Prostate gland (tissue), 2 donors: ENCODE measurements around the gene HMCES.

Source experiments
- CTCF ChIP-seq, 4 experiments: fragments of 200-600 bp in 2 of 4; fragments of 450-650 bp in 2 of 4; sonication (generic) in 2 of 4; IDR thresholded peaks; 1 replicate in 3 of 4; 2 replicates in 1 of 4; pipeline ENCODE4 v1.5.1; 2016 to 2019; ENCODE audit warnings: antibody characterized with exemption in 4 of 4, mild to moderate bottlenecking in 2 of 4, moderate library complexity in 2 of 4
- POLR2A ChIP-seq: fragments of 450-650 bp; IDR thresholded peaks from one replicate; pipeline ENCODE4 v1.6.1; 2016; ENCODE audit warnings: antibody characterized with exemption, mild to moderate bottlenecking
- POLR2AphosphoS5 ChIP-seq: sonication (generic); formaldehyde crosslinking; IDR thresholded peaks from one replicate; pipeline ENCODE4 v1.6.1; 2017; ENCODE audit warnings: antibody characterized with exemption

GRCh38 chr3:129326595-129326994 is 47.9 kb downstream of the HMCES start:
- TF ChIP-seq POLR2AphosphoS5 = no peak
- no peak for TF ChIP-seq CTCF (IDR thresholded peaks at IDR 0.05)
- TF ChIP-seq POLR2A = no peak
